GM19468 (cell line): ENCODE results near the gene MRPL36.
A peak's percentile ranks its signal among the peaks of the same experiment; 100 is the strongest.
"Not testable (repeated sequence)": the region's sequence is repeated elsewhere in the genome, so short reads cannot be mapped to it uniquely, and the experiment has no call there.

ENCODE experiments used
- ATAC-seq: cut with Tn5 transposase; IDR thresholded peaks from one replicate; pipeline ENCODE4 v1.9.1; 2021; ENCODE audit warnings: mild to moderate bottlenecking, moderate library complexity, moderate number of reproducible peaks; ENCODE audit not compliant: unreplicated experiment; ENCODE audit errors: extremely low read depth

MRPL36 gene

DNA sequence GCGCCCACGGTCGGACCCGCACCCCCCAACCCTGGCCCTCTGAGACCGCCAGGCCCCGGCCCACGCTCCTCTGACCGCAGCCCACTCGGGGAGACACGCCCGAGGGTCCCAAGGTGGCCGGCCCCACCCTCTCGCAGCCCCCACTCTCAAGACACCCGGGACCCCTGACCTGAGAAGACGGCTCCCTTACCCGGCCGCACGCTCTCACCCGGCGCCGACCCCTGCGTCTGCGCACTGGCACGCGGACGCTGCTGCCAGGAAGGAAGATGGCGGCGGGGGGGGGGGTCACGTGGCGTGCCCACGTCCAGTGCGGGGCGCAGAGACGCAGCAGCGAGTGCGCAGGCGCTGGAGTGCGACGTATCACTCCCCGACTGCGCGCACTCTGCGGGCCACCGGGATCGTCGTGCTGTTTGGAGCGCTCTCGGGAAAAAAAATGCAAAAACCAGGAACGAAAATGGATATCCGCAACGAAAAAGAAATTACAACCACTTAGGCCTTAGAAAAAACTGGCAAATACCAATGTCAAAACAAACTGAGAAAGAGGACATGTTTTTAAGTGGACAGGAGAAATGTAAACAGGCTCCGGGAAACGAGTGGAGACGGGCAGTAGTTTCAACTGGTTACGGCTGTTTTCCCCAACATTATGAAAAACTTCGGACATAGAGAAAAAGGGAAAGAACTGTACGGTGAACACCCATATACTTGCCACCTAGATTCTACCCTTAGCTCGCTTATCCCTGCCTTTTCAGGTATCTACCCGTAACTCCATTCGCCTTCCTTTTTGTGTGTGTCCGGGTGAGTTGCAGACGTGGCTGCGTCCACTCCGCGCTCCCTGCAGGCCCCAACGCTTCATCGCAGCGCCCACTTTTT lies at the start of gene MRPL36:
Gene MRPL36, minus strand, starts transcription at position 236 of the 870 bp plus-strand sequence. CDS start 902 bp downstream, outside the sequence.
- ATAC-seq, result peak; percentile 57

DNA sequence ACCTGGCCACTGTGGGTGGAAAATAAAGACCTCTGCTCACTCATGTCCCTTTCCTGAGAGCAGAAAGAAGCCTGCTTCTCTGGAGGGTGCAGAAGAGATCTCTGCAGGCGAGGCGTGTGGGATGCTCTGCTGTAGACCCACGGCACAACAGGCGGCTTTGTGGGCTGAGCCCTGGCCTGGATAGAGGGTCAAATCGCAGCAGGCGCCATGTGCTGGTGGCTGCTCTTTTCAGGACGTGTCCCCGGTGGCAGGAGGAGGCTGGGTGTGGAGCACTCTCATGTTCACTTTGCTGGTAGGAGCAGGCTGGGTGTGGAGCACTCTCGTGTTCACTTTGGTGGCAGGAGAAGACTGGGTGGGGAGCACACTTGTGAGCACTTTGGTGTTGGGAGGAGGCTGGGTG lies 48.0 kb upstream of the MRPL36 start:
- ATAC-seq, result no peak

DNA sequence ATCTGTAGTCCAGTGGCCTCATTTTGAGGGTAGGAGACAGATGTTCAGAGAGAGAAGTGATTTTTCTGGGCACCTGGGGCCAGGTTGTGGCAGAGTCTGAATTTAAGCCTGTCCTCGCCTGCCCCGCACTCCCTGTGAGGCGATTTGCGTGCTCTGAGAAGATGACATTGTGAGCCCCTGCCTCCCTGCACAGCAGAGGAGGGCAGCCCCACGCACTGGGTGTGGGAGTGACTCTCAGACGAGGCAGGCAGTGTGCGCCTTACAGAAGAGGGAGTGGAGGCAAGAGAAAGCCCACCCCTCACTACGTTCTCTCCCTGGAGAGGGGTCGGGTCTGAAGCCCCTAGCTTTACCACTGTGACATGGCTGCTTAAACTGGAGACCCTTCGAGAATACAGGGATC lies 47.4 kb upstream of the MRPL36 start:
- no peak for ATAC-seq

DNA sequence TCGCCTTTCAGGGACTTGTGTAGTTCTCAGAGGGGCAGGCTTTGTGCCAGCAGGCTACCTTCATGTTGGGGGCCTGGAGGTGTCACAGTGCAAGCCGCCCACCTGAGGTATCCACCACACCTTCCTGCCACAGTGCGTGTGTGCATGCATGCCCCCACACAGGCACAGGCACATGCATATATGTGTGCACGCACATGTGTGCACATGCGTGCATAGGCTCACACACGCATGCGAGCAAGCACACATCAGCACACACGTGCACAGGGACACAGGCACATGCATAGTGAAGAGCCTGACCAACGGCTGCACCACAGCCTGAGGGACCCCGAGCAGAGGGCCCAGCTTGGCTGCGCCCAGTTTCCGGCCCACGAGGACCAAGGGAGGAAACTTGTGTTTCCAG lies 46.9 kb upstream of the MRPL36 start:
- no peak for ATAC-seq

DNA sequence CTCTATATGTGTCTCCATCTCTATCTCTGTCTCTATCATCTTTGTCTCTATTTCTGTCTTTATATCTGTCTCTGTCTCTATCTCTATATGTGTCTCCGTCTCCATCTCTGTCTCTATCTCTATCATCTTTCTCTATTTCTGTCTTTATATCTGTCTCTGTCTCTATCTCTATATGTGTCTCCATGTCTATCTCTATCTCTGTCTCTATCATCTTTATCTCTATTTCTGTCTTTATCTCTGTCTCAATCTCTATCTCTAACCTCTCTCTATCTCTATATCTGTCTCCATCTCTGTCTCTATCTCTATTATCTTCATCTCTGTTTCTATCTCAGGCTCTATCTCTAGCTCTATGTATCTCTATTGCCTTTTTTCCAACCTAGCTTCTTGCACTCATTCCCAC lies 46.1 kb upstream of the MRPL36 start:
- no peak for ATAC-seq

DNA sequence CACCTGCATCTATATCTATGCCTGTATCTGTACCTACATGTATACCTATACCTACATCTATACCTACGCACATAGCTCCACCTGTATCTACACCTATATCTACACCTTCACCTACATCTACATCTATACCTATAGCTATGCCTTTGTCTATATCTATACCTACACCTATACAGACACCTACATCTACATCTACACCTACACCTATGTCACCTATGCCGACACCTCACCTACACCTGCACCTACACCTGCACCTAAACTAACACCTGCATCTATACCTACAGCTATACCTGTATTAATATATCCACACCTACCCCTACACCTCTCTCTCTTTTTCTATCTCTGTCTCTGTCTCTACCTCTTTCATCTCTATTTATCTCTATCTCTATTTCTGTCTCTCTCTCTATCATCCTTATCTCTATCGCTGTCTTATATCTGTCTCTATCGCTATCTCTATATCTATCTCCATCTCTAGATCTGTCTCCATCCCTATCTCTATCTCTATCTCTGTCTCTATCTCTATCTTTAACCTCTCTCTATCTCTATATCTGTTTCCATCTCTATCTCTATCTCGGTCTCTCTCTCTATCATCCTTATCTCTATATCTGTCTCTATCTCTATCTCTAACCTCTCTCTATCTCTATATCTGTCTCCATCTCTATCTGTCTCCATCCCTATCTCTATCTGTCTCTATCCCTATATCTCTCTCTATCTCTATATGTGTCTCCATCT lies 45.2 kb upstream of the MRPL36 start:
- no peak for ATAC-seq

DNA sequence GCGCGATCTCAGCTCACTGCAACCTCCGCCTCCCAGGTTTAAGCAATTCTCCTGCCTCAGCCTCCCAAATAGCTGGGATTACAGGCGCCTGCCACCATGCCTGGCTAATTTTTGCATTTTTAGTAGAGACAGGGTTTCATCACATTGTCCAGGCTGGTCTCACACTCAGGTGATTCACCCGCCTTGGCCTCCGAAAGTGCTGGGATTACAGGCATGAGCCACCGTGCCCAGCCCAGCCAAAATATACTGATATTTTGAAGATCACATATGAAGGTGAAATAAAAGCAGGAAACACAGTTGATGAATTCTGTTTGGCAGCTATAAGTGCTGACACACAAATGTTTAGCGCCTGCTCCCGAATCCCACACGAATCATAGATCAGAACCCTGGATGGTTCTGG lies 44.1 kb upstream of the MRPL36 start:
- ATAC-seq, result not testable (repeated sequence)

DNA sequence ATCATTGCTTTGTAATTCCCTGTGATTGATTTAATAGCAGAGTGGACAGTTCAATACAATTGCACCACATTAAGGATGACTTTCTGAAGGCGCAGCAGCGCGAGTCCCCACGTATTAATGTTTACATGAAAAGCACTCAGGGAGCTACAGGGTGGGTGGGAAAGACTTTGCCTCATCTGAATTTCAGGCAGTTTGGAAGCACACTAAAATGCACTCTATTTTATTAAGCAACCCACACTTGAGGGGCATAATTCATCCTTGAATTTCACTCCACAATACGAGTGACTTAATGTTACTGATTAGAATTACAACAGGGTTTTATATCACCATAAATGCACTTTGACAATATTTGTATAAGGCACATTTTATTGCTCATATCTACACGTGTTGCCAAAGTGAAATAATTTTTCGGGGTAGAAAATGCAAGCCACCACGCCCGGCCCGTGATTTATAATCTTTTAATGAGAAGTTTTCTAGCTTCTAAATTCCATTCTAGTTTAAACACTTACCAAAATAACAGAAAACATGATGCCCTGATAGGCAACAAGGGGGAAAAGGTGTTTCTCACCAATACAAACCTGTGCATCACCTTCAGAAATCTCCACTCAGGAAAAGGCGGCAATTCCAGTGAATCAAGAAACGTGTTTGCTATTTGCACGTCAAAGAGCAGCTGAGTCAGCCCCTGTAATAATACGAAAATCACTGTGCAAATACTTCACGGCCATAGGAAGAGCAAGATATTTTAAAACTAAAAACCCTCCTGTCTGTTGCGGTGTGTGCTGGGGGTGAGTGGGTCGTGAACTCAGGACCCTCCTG lies 42.6 kb upstream of the MRPL36 start:
- no peak for ATAC-seq

DNA sequence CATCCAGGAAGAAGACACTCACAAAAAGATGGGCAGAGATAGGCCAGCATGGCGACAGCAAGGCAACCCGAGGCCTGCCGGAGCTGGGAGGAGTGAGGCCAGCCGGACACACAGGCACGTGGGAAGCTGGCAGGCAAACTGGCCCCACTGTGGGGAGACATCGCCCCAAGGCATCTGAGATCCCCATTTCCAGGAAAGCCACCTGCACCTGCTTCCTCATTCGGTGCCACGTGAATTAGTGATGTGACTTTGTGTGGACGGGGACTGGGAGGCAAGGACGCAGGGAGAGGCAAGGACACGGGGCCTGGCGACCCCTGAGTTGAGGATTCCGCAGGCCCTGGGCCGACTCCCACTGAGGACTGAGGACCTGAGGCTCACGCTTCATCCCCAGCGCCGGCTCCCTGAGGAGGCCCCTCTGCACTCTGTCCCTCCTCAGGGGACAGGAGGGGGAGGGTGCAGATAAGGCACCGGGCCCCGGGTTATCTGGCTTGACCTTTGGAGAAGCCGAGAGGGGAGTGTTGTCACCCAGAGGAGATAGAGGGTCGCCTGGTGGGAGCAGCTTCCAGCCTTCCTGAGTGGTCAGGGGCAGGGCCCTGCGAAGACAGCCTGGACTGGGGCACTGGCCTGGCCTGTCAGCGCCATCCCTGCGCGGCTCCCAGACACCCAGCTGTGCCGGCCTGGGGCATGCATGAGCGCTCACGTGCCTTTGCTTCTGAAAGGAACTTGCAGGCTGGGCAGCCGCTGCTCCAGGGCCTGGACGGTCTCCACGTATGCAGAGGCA lies 41.3 kb upstream of the MRPL36 start:
- ATAC-seq, result no peak

DNA sequence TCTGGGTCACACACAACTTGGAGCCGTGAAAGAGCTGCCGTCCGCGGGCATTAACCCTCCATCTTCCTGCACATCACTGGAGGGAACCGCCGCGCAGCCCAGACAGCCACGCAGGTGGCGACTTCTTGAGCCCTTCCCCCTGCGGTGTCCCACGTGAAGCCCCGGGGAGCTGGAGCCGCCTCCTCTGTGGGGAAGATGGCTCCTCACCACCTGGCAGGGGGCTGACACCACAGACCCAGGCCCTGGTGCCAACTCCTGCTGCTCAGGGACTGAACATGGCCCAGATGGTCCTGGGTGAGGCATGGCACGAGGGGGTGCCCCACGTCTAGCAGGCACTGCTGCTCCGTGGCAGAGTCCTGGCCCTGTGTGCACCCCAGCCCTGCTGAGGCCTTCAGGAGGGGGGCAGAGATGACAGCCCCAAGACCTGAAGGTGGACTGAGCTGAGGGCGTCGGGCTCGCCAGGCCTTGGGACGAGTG lies 40.5 kb upstream of the MRPL36 start:
- no peak for ATAC-seq

DNA sequence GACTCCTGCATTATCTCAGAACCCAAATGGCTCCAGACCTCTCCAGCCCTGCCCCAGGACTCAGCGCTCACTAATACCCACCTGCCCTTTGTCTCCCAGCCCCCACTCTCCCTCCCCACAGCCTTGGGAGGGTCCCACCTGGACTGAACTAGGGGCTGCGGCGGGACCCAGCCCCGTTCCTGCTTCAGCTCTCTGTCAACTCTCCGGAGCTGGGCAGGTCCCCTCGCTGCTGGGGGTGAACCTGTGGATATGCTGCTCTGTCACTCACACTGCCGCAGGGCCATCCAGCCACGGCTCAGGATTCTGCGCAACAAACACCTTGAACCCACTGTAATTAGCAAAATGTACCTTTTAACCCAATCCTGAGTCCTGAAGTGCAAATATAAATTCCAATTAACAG lies 38.4 kb upstream of the MRPL36 start:
- no peak for ATAC-seq

DNA sequence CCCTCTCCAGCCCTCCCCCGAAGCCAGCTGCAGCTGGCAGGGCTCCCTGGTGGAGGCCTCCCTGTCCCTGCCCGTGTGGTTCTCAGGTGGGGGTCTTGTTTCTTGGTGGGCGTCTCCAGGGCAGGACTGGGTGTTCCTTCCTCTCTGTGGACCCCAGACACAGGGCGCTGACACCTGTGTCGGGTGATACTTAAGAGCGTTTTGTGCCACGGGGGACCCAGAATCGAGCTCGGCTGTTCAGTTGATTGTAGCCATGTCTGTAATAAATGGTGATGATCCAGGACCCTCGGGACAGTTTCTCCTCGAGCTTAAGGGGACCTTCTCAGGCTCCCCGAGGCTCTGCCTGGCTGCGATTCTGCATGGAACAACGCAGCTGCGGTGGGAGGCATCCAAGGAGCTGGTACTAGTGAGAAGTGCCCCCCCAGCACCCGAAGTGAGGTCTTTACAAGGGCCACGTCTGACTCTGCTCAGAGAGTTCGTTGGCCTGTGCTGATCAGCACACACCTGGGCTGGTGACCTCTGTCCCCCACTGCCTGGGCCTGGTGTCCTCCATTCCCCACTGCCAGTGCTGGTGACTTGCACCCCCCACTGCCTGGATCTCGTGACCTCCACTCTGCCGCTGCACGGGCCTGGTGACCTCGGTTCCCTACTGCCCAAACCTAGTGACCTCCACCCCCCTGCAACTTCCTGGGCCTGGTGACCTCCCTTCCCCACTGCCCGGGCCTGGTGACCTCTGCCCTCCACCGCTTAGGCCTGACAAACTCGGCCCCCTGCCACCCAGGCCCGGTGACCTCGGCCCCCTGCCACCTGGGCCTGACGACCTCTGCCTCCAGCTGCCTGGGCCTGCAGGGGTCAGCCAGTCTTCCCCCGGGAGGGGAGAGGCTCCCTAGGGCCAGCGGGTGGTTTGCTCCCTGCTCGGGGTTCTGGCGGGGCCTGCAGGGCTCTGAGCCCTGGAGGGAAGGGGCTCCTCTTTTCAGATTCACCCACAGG lies 37.5 kb upstream of the MRPL36 start:
- no peak for ATAC-seq

DNA sequence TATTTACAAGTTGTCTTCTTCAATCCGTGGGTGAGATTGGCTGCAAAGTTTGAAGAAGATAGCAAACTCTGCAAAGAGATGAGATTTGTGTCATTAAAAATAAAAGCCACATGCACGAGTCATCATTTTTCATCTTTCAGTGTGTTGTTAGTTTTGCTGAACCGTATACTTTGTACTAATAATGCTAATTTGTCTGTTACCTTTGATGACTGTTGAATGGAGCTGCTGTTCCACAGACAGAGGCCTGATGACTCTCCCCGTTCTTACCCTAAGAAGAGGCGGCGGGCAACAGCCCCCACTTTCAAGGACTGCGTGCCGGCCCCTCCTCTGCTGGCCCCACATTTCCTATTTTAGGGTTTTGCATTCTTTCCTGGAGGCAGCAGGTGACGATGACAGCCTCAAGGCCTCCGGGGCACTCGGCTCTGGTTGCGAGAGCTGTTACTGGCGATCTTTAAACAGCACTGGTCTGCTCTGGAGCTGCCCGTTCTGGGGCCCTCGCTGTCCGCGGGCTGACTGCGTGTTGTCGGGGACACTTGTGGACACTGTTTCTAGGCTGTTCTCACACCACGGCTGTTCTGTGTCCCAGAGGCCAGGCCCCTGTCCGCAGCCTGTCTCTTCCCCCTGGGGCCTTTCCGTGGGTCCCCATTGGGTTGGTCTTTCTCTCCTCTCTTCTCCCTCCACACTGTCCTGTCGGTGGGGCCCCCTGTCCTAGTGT lies 36.7 kb upstream of the MRPL36 start:
- ATAC-seq, result no peak

DNA sequence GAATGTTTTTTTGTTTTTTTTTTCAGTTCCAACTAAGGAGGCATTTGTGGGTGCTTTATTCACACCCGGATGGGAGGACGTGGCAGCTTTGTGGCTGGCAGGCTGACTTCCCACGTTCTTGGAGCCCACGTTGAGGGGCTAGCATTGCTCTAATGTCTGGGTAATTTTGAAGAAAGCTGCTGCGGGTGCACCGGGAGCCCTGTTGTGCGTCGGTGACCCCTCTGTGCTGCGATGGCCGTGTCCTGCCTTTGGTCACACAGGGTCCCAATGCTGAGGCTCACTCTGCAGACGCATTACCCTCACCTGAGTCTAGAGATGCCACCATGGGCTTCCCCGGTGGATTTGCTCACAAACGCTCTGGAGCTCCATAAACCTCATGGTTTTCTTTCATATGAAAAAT lies 35.8 kb upstream of the MRPL36 start:
- ATAC-seq, result no peak

DNA sequence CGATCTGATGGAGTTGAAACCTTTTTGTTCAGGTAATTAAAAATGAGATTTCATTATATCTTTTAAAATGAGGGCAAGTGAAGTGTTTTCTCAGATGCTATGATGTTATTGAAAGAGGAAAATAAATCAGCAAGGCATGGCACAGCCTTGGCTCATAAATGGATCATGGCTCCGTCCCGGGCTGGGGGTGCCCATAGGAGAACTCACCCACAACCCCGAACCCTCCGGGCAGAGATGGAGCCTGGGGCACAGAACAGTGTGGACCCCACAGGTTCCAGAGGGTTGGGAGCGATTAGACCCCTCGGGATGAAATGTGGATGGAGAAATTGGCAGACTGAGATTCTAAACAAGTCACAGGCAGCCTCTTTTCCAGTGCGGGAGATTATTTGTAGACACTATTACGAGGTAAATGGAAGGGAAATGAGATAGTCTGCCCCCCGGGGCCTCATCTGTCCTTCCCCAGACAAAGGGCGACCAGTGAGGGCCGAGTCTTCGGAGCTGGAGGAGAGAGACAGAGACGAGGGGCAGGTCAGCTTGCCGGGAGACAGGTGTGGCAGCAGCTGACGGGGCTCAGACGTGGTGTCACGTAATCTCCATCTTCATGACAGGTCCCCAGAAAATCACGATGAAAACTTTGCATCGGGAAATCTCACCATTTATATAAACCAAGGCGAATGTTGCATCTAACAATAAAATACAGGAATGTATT lies 35.2 kb upstream of the MRPL36 start:
- ATAC-seq, result no peak

DNA sequence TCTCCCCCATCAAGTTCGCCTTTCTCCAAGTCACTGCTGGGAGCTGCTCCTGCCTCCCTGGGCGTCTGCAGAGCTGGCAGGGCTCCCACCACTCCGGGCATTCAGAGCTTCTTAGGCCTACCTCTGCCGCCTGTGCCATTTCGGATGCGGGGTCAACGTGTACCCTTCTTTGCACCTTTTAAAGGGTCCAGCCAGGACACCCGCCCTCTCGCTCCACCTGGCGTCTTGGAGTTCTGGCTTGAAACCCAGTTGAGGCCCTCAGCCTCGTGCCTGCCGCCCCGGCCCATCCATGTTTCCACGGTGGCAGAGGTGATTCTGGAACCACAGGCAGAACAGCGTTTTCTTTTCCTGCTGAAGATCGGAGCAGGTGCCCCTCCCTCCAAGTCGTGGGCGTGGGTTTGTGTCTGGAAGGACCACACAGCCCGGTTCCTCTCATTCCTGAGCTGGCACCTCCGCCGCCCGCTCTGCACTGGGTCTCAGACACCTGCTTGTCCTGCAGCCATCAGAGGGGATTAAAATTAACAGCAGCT lies 34.5 kb upstream of the MRPL36 start:
- no peak for ATAC-seq
